Neural progenitor cell (in vitro differentiated cells): ENCODE results near the gene FASTKD1. TPM values are rescaled to one million over a fixed set of nuclear protein-coding genes. Genes with fewer than 3 reads are reported as not detected.
"Not testable (repeated sequence)": the region's sequence is repeated elsewhere in the genome, so short reads cannot be mapped to it uniquely, and the experiment has no call there.

Experiments used
- DNase-seq: peaks from one replicate; pipeline ENCODE4 v3.0.0-alpha.2; 2016; ENCODE audit warnings: low spot score
- H2AFZ ChIP-seq: fragments of 200-600 bp; sonication (generic); replicated peaks from 2 replicates; pipeline ENCODE4 v1.6.1; 2016; ENCODE audit warnings: antibody characterized with exemption
- H3F3A ChIP-seq: fragments of 200-600 bp; sonication (generic); 2 replicates; pipeline ENCODE4 v1.6.1; 2016; ENCODE audit warnings: antibody characterized with exemption, low read depth
- H3K27ac ChIP-seq: fragments of 200-600 bp; sonication (generic); 2 replicates; pipeline ENCODE4 v1.5.1; 2016; ENCODE audit warnings: mild to moderate bottlenecking
- H3K27me3 ChIP-seq: fragments of 200-600 bp; sonication (generic); 2 replicates; pipeline ENCODE4 v1.6.1; 2016; ENCODE audit warnings: mild to moderate bottlenecking, moderate library complexity
- H3K36me3 ChIP-seq: fragments of 200-600 bp; sonication (generic); 2 replicates; pipeline ENCODE4 v1.5.1; 2016
- H3K4me1 ChIP-seq: fragments of 200-600 bp; sonication (generic); 2 replicates; pipeline ENCODE4 v1.6.1; 2016; ENCODE audit warnings: mixed run types
- H3K4me2 ChIP-seq: fragments of 200-600 bp; sonication (generic); 2 replicates; pipeline ENCODE4 v1.6.1; 2016
- H3K4me3 ChIP-seq: fragments of 200-600 bp; sonication (generic); 2 replicates; pipeline ENCODE4 v1.5.1; 2016
- H3K79me2 ChIP-seq: fragments of 200-600 bp; sonication (generic); 2 replicates; pipeline ENCODE4 v1.6.1; 2016; ENCODE audit warnings: low read depth
- H3K9ac ChIP-seq: fragments of 200-600 bp; sonication (generic); 2 replicates; pipeline ENCODE4 v1.6.1; 2016
- H3K9me3 ChIP-seq: fragments of 200-600 bp; sonication (generic); 2 replicates; pipeline ENCODE4 v1.5.1; 2016; ENCODE audit warnings: low read depth
- H4K20me1 ChIP-seq: fragments of 200-600 bp; sonication (generic); 2 replicates; pipeline ENCODE4 v1.6.1; 2016; ENCODE audit warnings: low read depth
- H3K27ac Mint-ChIP-seq: 3 replicates; pipeline ENCODE4 v1.8.0; 2021; ENCODE audit warnings: mixed read lengths
- H3K27me3 Mint-ChIP-seq: 2 replicates; pipeline ENCODE4 v1.8.0; 2022; ENCODE audit warnings: low read depth, mild to moderate bottlenecking, inconsistent platforms, moderate library complexity, mixed read lengths; ENCODE audit not compliant: insufficient read depth
- H3K36me3 Mint-ChIP-seq: 3 replicates; pipeline ENCODE4 v1.8.0; 2021; ENCODE audit warnings: mixed read lengths
- H3K4me1 Mint-ChIP-seq: 3 replicates; pipeline ENCODE4 v1.8.0; 2021; ENCODE audit warnings: mixed read lengths
- H3K4me3 Mint-ChIP-seq: 3 replicates; pipeline ENCODE4 v1.8.0; 2021; ENCODE audit warnings: mild to moderate bottlenecking, moderate library complexity, mixed read lengths
- H3K9me3 Mint-ChIP-seq: 3 replicates; pipeline ENCODE4 v1.8.0; 2020; ENCODE audit warnings: mixed read lengths
- EZH2 ChIP-seq: fragments of 200-600 bp; sonication (generic); IDR thresholded peaks from 2 replicates; pipeline ENCODE4 v1.6.1; 2017; ENCODE audit warnings: antibody characterized with exemption, mild to moderate bottlenecking, moderate library complexity
- EZH2phosphoT487 ChIP-seq: fragments of 200-600 bp; sonication (generic); IDR thresholded peaks from 2 replicates; pipeline ENCODE4 v1.6.1; 2017; ENCODE audit warnings: antibody characterized with exemption
- total RNA-seq: library from RNA; depleted of rRNA; stranded (reverse); fragments of >200 nt; gene quantifications from 2 replicates; pipeline ENCODE4 v1.2.3, GENCODE V29; 2015; ENCODE audit warnings: low replicate concordance
- TF ChIP-seq, protein P1 (sequence below): fragments of 200-600 bp; sonication (generic); IDR thresholded peaks from 2 replicates; pipeline ENCODE4 v1.5.1; 2017; ENCODE audit warnings: antibody characterized with exemption, mild to moderate bottlenecking

The FASTKD1 gene
- total RNA-seq, 1 donor from 2014 or later = 60.3 TPM

DNA sequence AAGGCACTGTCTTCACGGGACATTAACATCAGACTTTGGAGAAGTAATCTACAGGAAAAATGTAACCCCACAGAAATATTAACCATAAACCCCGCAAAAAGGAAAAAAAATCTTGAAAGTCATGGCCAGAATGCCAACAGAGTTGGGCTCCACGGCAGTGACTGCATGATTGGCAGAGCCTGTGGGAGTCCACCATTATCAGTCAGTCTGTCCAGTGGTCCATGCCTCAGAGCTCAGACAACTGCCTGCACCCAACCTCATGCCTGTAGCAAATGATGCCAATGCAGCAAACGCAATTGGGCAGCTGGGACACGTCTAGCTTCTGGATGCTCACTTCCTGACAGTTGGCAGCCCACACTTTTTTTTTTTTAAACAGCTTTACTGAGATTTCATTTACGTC is 5.4 kb upstream of the FASTKD1 start:
- no peak overlapping the region for H3K4me3 Mint-ChIP-seq
- H3K27ac Mint-ChIP-seq = no peak overlapping the region
- Histone ChIP-seq H3K4me3 (no peak overlapping the region), H3K9me3 (no peaks in the 10 kb centered on the region), H3K27ac (no peak overlapping the region), H3K4me2 (no peak overlapping the region), H3K36me3 (no peaks in the 10 kb centered on the region), H3K27me3 (peaks cover 14% of the 10 kb centered on the region), H2AFZ (no peak overlapping the region), H3K4me1 (no peaks in the 10 kb centered on the region), H3K9ac (no peak overlapping the region), H3F3A (peaks cover 4% of the 10 kb centered on the region), H3K79me2 (no peaks in the 10 kb centered on the region), H4K20me1 (no peaks in the 10 kb centered on the region)
- DNase-seq = no peak
- peaks cover 2% of the 10 kb centered on the region for H3K36me3 Mint-ChIP-seq
- TF ChIP-seq, protein P1, sequence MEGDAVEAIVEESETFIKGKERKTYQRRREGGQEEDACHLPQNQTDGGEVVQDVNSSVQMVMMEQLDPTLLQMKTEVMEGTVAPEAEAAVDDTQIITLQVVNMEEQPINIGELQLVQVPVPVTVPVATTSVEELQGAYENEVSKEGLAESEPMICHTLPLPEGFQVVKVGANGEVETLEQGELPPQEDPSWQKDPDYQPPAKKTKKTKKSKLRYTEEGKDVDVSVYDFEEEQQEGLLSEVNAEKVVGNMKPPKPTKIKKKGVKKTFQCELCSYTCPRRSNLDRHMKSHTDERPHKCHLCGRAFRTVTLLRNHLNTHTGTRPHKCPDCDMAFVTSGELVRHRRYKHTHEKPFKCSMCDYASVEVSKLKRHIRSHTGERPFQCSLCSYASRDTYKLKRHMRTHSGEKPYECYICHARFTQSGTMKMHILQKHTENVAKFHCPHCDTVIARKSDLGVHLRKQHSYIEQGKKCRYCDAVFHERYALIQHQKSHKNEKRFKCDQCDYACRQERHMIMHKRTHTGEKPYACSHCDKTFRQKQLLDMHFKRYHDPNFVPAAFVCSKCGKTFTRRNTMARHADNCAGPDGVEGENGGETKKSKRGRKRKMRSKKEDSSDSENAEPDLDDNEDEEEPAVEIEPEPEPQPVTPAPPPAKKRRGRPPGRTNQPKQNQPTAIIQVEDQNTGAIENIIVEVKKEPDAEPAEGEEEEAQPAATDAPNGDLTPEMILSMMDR = no peak
- no peak for TF ChIP-seq EZH2
- no peak for TF ChIP-seq EZH2phosphoT487
- H3K27me3 Mint-ChIP-seq = peaks cover 3% of the 10 kb centered on the region
- H3K4me1 Mint-ChIP-seq = no peaks in the 10 kb centered on the region
- H3K9me3 Mint-ChIP-seq = peaks cover 20% of the 10 kb centered on the region

DNA sequence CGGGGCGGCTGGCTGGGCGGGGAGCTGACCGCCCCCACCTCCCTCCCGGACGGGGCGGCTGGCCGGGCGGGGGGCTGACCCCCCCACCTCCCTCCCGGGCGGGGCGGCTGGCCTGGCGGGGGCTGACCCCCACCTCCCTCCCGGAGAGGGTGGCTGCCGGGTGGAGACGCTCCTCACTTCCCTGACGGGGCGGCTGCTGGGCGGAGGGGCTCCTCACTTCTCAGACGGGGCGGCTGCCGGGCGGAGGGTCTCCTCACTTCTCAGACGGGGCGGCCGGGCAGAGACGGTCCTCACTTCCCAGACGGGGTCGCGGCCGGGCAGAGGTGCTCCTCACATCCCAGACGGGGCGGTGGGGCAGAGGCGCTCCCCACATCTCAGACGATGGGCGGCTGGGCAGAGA is 1.6 kb upstream of the FASTKD1 start:
- not testable (repeated sequence) for H4K20me1 ChIP-seq, DNase-seq, H3K27ac ChIP-seq, H3K9me3 ChIP-seq, H3K4me2 ChIP-seq, H3F3A ChIP-seq, H2AFZ ChIP-seq, H3K9me3 Mint-ChIP-seq, H3K4me3 Mint-ChIP-seq, H3K4me3 ChIP-seq, H3K36me3 ChIP-seq, H3K9ac ChIP-seq, H3K27me3 Mint-ChIP-seq, H3K36me3 Mint-ChIP-seq, H3K27ac Mint-ChIP-seq
- Histone ChIP-seq H3K79me2 (peaks cover 34% of the 10 kb centered on the region), H3K27me3 (peaks cover 14% of the 10 kb centered on the region), H3K4me1 (peaks cover 11% of the 10 kb centered on the region)
- H3K4me1 Mint-ChIP-seq = peaks cover 12% of the 10 kb centered on the region

DNA sequence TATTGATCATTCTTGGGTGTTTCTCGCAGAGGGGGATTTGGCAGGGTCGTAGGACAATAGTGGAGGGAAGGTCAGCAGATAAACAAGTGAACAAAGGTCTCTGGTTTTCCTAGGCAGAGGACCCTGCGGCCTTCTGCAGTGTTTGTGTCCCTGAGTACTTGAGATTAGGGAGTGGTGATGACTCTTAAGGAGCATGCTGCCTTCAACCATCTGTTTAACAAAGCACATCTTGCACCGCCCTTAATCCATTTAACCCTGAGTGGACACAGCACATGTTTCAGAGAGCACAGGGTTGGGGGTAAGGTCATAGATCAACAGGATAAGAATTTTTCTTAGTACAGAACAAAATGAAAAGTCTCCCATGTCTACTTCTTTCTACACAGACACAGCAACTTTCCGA is 874 bp upstream of the FASTKD1 start:
- peaks cover 12% of the 10 kb centered on the region for H3K27me3 ChIP-seq
- H3K27ac ChIP-seq, H3F3A ChIP-seq, H2AFZ ChIP-seq, H3K27ac Mint-ChIP-seq, H4K20me1 ChIP-seq, H3K36me3 ChIP-seq, H3K9ac ChIP-seq, H3K27me3 Mint-ChIP-seq, H3K4me3 ChIP-seq, H3K9me3 Mint-ChIP-seq, DNase-seq, H3K9me3 ChIP-seq, H3K36me3 Mint-ChIP-seq, H3K4me2 ChIP-seq: not testable (repeated sequence)
- H3K4me1 Mint-ChIP-seq = peaks cover 12% of the 10 kb centered on the region
- peaks cover 11% of the 10 kb centered on the region for H3K4me1 ChIP-seq
- peaks cover 41% of the 10 kb centered on the region for H3K79me2 ChIP-seq
- H3K4me3 Mint-ChIP-seq = peak overlapping the region; percentile 67

DNA sequence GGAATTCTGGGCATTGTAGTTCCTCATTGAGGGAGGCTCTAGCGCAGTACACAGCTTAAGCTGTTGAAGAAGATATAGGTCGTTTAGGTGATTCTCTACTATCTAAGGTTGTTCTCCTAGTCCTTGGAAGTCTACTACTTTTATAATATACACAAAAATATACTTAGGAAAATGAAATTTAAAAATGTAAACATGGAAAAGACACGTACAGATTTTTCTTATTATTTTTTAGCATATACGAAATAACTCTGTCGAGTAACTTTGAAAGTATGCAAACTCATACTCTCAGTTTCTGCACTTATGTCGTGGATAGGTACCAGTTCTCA is 272 bp upstream of the FASTKD1 start:
- no peak for TF ChIP-seq EZH2phosphoT487
- TF ChIP-seq EZH2 = no peak
- TF ChIP-seq, protein P1 = no peak
- H3K27me3 ChIP-seq = peaks cover 6% of the 10 kb centered on the region
- Mint-ChIP-seq H3K4me3 (peak overlapping the region; percentile 94), H3K4me1 (peaks cover 12% of the 10 kb centered on the region), H3K27ac (no peak overlapping the region), H3K36me3 (no peaks in the 10 kb centered on the region), H3K27me3 (peaks cover 4% of the 10 kb centered on the region), H3K9me3 (peaks cover 6% of the 10 kb centered on the region)
- H3K79me2 ChIP-seq = peaks cover 45% of the 10 kb centered on the region
- peak overlapping the region; percentile 70 for H3K4me3 ChIP-seq
- no peaks in the 10 kb centered on the region for H3K36me3 ChIP-seq
- H2AFZ ChIP-seq = peak overlapping the region; percentile 87
- no peak overlapping the region for H3K9ac ChIP-seq
- H4K20me1 ChIP-seq = no peaks in the 10 kb centered on the region
- H3K9me3 ChIP-seq = no peaks in the 10 kb centered on the region
- H3K4me2 ChIP-seq = peak overlapping the region; percentile 97
- H3F3A ChIP-seq = peaks cover 8% of the 10 kb centered on the region
- peaks cover 11% of the 10 kb centered on the region for H3K4me1 ChIP-seq
- no peak overlapping the region for H3K27ac ChIP-seq
- no peak for DNase-seq
